ENCODE results near the gene FAM32A.

The FAM32A gene

DNA sequence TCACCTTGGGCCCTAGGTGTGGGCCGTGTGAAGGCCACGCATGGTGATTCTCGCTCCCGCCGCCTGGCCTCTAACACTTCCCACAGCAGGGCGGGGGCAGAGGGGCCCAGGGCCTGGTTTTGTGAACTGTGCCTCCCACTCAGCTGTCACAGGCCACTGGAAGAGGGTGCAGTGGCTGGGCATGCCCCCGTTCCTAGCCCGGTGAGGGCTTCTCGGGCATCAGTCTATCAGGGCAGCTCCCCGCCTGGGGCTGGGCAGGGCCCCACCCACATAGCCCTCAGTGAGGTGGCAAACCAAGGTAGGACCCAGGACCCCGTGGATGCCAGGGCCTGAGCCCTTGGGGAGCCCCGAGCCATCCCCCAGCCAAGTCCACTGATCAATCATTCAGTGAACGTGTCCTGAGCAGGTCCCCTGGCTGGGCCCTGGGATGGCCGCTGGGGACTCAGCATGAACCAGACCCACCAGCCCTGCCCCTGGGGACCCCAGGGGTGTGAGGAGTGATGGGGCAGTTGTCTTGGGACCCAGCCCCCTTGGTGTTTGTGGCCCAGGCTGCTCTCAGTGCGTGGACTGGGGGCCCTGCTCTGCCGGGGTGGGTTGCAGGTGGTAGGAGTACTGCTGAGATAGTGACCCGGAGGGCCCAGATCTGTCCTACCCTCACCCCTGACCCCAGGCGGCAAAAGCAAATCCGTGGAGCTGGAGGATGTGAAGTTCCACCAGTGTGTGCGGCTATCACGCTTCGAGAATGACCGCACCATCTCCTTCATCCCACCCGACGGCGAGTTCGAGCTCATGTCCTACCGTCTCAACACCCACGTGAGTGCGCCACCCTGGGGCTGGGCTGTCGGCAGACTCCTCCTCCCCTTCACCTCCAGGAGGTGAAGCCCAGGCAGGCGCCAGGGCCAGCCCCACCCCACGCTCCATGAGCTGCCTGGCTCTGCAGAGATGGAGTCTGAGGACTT is 41.9 kb downstream of the FAM32A start:
- no peak for DNase-seq

DNA sequence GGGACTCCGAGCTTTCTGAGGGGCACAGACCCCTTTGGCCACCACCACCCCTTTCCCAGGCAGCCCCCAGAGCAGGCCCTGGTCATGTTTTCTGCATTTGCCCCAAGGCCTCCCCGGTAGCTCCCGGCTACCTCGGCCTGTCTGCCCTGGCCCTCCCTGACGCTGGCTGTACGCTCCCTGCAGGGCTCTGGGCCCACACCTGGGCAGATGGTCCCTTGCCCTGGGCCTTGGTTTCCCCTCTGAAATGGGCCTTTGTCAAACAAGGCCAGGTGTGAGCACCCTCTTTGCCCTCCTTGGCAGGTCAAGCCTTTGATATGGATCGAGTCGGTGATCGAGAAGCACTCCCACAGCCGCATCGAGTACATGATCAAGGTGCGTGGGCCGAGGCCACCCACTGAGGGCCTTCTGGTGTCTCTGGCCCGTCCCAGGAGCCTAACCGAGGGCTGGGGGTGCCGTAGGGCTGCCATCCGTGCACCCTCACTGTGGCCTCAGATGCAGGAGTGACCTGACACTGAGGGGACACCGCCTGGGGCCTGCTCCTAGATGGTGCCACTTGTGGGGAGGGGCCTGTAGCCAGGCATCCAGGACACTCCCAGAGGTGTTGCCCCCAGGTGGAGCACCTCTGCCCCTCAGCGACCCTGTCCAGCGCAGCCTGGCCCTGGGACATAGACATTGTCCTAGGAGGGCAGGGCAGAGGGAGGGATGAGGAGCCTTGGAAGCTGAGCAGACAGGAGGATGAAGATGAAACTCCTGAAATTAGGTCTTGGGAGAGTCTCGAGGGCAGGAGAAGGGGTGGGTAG is 42.8 kb downstream of the FAM32A start:
- DNase-seq = no peak

DNA sequence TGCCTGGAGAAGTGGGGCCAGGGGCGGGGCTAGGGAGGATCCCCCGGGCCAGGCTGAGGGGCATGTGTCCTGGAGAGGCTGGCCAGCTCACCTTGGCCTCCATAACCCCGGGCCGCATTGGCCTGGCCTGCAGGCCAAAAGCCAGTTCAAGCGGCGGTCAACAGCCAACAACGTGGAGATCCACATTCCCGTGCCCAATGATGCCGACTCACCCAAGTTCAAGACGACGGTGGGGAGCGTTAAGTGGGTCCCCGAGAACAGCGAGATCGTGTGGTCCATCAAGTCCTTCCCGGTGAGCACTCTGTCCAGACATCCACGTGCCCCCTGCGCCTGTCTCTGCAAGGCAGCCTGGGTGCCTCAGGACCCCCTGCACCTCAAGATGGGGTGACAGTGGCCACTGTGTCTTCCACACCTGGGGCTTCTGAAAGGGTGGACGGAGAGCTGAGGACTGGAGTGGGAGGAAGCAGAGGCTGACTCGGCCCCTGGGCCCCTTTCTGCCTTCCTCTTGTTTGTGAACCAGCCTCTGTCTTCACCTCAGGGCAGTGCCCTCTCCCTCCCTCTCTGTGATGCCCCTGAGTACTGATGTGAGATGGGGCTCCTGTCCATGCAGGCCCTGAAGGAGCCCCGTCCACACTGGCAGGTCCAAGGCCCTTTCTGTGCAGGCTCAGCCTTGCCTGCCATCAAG is 43.6 kb downstream of the FAM32A start:
- no peak for DNase-seq

DNA sequence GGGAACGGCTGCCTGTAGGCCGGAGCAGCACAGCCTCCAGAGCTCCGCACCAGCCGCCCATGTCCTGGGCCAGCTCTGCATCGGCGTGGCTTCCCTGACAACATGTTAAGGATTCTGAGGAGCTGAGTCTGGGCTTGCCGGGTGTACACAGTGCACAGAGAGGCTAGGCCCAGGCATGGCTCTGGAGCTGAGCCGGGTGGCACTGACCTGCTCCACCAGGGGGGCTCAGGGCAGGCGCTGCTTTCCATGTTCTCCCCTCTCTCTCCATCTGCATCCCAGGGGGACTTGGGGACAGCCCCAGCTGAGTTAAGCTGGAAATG is 44.1 kb downstream of the FAM32A start:
- DNase-seq = no peak

DNA sequence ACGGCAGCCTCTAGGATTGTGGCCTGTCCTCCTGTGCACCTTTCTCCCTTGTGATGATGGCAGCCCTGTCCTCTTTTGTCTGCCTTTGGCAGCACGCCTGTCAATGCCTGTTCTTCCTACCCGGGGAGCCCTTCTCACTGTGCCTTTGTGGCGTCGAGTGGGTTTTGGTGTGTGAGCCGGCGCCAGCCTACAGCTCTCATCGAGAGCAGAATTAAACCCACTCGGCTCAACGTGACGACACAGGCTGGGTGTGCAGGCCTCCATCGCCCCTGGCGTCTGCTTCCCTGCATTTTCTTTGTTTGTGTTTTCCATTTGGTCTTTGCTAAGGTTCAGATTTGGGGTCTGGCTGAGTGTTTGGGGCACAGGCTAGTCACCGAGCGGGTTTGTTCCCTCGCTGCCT is 46.9 kb downstream of the FAM32A start:
- no peak for DNase-seq

DNA sequence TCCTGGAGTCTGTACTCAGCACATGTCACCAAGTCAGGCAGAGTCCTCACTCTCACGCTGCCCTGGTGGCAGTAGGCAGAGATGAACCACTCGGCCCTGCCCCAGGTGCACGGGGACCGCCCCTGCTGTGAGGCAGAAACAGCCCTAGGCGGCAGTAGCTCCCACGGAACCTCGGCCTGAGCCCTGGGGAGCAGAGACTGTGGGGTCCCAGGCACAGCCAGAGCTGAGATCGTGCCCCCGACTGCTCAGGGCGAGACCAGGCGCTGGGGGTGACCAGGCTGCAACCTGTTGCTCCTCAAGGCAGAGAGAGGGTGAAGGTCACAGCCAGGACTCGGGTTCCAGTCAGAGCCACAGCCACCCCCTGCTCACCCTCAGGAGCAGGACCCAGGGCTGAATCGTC is 47.4 kb downstream of the FAM32A start:
- DNase-seq = no peak

DNA sequence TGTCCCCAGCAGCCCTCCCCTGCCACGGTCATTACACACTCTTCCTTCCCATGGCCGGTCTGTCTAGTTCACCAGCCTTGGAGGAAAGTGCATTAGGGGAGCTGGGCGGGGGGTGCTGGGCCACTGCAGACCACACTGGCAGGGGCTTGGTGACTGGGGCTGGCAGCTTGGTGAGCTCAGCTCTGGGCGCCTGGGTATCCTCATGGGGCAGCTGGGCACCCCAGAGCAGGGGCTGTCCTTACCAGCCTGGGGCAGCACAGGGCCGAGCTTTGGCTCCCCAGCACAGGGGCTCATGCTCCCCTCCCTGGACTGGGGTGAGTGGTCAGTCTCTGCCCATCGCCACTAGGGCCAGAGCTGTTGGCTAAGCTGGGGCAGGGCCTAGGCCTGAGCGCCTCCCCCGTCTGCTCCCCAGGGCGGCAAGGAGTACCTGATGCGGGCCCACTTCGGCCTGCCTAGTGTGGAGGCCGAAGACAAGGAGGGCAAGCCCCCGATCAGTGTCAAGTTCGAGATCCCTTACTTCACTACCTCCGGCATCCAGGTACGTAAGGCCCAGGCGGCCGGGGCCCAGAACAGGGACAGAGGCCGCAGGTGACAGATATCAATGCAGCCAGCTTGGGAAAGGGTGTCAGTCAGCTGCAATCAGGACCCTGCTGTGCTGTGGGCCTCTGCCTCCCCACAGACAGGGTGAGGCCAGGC is 48.0 kb downstream of the FAM32A start:
- DNase-seq = no peak

DNA sequence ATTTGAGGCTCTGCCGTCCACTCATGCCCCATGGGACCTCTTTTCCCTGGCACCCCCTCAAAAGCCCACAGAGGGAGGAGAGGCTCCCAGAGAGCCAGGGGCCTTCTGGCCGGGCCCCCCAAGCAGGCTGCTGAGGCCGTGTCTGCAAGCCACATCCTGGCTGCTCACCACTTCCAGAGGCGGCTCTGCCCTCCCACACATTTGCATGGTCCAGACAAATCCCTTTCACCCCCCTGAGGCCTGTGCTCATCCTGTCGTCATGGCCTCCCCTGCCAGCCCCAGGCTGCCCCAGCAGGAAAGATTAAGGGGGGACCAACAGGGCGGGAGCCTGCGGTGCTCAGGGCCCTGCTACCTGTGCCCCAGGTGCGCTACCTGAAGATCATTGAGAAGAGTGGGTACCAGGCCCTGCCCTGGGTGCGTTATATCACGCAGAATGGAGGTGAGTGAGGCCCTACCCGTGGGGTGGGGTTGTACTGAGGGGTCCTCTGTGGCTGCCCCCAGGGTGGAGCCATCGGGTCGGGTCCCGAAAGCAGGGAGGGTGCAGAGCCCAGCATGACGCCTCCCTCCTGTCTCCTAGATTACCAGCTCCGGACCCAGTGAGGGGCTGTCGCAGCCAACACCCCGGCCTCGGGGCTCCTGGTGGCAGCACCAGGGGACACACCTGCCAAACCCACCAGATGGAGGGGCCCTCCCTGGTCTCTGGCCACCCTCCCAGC is 48.8 kb downstream of the FAM32A start:
- DNase-seq = no peak

DNA sequence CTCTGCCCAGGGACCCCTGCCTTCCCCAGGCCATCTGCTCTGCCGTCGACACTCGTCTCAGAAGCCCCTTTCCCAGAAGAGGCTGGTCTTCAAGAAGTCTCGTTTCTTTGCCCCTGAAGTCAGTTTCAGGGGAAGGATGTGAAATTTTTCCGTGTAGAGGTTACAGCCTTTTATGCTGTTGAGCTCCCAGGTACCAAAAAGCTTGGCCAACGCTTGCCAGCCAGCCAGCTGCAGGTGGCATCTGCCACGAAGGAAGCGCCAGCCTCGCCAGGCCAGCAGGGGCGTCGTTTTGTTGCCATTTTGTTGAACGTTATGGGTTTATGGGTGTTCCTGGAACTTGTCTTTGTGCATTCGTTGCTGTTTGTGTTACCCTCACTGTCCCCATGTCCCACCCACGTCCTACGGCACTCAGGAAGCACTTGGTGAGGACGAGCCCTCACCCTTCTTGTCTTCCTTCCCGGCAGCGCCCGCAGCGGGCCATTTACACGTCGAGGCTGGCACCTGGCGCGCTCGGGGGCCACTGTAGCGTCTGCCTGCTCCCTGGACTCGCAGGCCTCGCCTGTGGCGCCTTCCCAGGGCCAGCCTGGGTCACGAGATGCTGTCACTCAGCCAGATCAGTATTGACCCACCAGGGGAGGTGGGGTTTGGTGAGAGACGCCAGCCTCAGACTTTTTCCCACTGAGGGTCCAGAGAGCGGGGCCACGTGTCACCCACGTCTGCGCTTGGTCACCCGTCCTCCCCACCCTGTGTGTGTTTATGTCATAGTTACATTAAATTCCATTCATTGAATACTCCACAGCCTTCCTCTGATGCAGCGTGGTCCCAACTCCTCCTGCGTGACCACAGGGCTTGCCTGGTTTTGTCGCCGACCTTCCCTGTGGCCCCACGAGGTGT is 49.6 kb downstream of the FAM32A start:
- DNase-seq = no peak

DNA sequence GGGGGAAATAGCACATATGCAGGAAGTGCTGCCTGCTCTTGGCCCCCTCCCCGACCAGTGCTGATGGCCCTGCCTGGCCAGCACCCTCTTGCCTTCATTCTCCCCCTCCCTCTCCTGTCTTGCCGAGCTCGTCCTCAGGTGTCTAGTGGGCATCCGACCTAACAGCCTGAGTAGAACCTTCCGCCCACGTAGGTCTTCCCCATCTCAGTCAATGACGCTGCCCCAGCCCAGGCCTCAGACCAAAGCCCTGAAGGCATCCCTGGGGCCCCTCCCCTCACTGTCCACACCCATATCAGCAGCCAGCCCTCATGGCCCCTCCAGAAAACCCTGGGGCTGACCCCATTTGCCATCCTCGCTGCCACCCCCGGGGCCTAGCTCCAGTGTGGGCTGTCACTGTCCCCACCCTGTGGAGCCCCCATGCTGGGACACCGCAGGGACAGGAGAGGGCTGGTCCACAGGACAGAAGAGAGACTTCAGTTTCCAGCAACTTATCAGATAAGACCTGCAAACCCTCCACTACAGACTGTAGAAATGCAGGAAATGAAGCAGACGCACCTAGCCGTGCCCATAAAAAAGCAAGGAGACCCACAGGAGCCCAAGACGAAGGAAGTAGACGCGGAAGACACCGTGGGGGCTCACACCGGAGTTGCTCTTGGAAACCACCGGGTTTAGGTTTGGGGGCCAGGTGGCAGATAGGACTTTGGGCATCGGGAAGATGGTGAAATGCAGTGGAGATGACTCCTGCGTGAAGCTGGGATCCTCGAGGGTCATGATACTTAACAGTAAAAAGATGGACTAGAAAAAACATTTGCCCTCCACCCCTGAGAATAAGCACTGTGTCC is 50.8 kb downstream of the FAM32A start:
- DNase-seq = no peak
